Aorta (tissue), 5 donors: ENCODE data around the gene KRT37. TPM values are rescaled to one million over a fixed set of nuclear protein-coding genes. Genes with fewer than 3 reads are reported as not detected.

ENCODE experiments used
- ATAC-seq: fragments of 200-7000 bp; cut with Tn5 transposase; one replicate; pipeline ENCODE4 v1.9.1; 2022; ENCODE audit warnings: moderate library complexity; ENCODE audit not compliant: low FRiP score
- DNase-seq, 2 donors: peaks; one replicate each; pipeline ENCODE4 v3.0.0-alpha.2; 2020
- H3K27ac ChIP-seq, 2 donors: one replicate each; pipeline ENCODE4 v1.5.1; 2013; ENCODE audit warnings: low read length in 2 of 2, mild to moderate bottlenecking in 2 of 2, moderate library complexity in 2 of 2, control low read depth in 1 of 2, inconsistent platforms in 1 of 2, low read depth in 1 of 2
- H3K27me3 ChIP-seq, 2 donors: one replicate each; pipeline ENCODE4 v1.6.1; 2013; ENCODE audit warnings: control low read depth in 1 of 2, low read length in 1 of 2, mild to moderate bottlenecking in 1 of 2, moderate library complexity in 1 of 2; ENCODE audit not compliant: insufficient read depth in 2 of 2, control insufficient read depth in 1 of 2
- H3K36me3 ChIP-seq, 2 donors: one replicate each; pipeline ENCODE4 v1.6.1; 2013; ENCODE audit warnings: control low read depth in 1 of 2, low read length in 1 of 2, mild to moderate bottlenecking in 1 of 2; ENCODE audit not compliant: insufficient read depth in 2 of 2, control insufficient read depth in 1 of 2
- H3K4me1 ChIP-seq, 2 donors: one replicate each; pipeline ENCODE4 v1.6.1; 2013; ENCODE audit warnings: low read length in 2 of 2, control low read depth in 1 of 2, mild to moderate bottlenecking in 1 of 2, moderate library complexity in 1 of 2; ENCODE audit not compliant: insufficient read depth in 2 of 2, control insufficient read depth in 1 of 2
- H3K4me3 ChIP-seq, 2 donors: one replicate each; pipeline ENCODE4 v1.5.1; 2013; ENCODE audit warnings: low read length in 2 of 2, control low read depth in 1 of 2, mild to moderate bottlenecking in 1 of 2
- H3K9me3 ChIP-seq: one replicate; pipeline ENCODE4 v1.6.1; 2013; ENCODE audit warnings: mild to moderate bottlenecking, low read length; ENCODE audit not compliant: control insufficient read depth
- WGBS, 2 donors: extraction: QIAGEN DNeasy Blood & Tissue Kit; methylation state at CpG; one replicate each; pipeline ENCODE4 v1.1.7; 2013; 5-methylcytosine and 5-hydroxymethylcytosine counted together
- intact Hi-C, 2 donors: fragments of 100-400 bp; cut with DNase I; formaldehyde crosslinking; loops; one replicate each; pipeline versions ENCODE4 v1.14.2 to v1.15.0; 2022
- long read RNA-seq, 2 donors: library from polyadenylated mRNA; unstranded; transcript quantifications; one replicate each; pipeline ENCODE4 v2.0.0, GENCODE V29; 2020 to 2021
- polyA plus RNA-seq, 2 donors: library from polyadenylated mRNA; stranded (reverse); fragments of 200-250 nt; gene quantifications; one replicate each; pipeline ENCODE4 v1.2.3, GENCODE V29; 2013
- total RNA-seq, 2 donors: library from RNA; stranded (reverse); fragmentation: NEBNext Ultra II Directional; extraction: Animal tissue kit (Norgen Biotek cat#: 25700); gene quantifications; one replicate each; pipeline ENCODE4 v1.2.1, GENCODE V29; 2021
- donor health status: healthy with polysubstance abuse.
- donor health status: Bipolar disorder and iron deficiency.
- donor health status: DM: no; HTN: no; CAD: no.
- donor health status: DM: no; HTN: no; CAD: no.
- donor health status: DM: yes; HTN: yes; CAD: no.

KRT37 gene
- total RNA-seq (not detected), polyA plus RNA-seq (not detected)
- long read RNA-seq, donor 1, result 0 reads
- long read RNA-seq, donor 2, result 0 reads

DNA sequence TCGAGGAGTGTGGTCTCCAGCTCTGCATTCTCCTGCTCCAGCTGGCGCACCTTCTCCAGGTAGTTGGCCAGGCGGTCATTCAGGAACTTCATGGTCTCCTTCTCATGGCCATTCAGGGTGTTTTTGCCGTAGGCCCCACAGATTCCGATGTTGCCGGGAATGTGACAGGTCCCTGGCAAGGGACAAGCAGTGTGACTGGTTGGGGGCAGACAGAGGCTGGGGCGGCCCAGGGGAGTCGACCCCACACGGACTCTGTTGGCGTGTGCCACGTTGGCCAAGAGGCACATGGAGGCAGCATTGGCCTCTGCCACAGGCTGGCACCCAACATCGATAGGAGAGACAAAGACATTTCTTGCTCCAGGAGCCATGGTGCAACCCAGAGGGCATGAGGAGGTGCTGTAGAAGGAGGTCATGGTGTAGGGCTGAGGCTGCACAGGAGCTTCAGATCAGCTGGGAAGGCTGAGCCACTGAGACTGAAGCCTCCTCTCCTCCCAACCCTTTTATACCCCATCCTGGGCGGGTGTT is at the start of gene KRT37:
KRT37 (minus strand) TSS at position 475 of the 525 bp plus-strand sequence; CDS start at position 413, 62 bp downstream.
- H3K4me1 ChIP-seq, result no peaks in the 10 kb centered on the region
- H3K27me3 ChIP-seq, result no peaks in the 10 kb centered on the region
- intact Hi-C loops, result no loop called here
- H3K4me3 ChIP-seq, result no peak within 1 kb of the TSS
- H3K36me3 ChIP-seq, result no peaks in the 10 kb centered on the region
- H3K9me3 ChIP-seq, result no peaks in the 10 kb centered on the region
- DNase-seq (no peak), ATAC-seq (no peak)
- WGBS, 2 donors, result 86 to 88% methylated on average over 12 to 13 of the region's 13 CpGs
- H3K27ac ChIP-seq, result no peak within 1 kb of the TSS

DNA sequence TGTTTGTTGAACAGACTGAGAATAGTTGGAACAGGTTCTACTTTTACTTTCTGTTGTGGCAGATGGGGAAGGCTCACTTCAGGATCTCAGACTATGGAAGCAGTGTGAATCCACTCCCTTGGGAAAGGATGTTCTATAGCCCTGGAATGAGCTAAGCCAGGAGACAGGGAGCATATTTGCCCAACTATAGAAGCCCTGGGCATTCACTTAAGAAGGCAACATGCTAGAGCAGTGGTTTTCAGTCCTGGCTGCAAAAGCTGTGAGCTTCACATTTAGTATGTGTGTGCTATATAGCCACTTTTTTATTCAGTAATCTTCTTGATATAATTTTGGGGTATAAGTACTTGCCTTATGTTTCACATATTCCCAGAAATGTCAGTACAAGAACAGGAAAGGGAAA is 44.0 kb upstream of the KRT37 start:
- intact Hi-C loops, result no loop called here
- no peak for ATAC-seq
- no peaks in the 10 kb centered on the region for H3K4me1 ChIP-seq
- H3K27me3 ChIP-seq, result no peaks in the 10 kb centered on the region
- peaks cover 7% of the 10 kb centered on the region for H3K9me3 ChIP-seq
- H3K4me3 ChIP-seq, result no peak overlapping the region
- H3K36me3 ChIP-seq, result no peaks in the 10 kb centered on the region
- H3K27ac ChIP-seq, result no peak overlapping the region
- no peak for DNase-seq

DNA sequence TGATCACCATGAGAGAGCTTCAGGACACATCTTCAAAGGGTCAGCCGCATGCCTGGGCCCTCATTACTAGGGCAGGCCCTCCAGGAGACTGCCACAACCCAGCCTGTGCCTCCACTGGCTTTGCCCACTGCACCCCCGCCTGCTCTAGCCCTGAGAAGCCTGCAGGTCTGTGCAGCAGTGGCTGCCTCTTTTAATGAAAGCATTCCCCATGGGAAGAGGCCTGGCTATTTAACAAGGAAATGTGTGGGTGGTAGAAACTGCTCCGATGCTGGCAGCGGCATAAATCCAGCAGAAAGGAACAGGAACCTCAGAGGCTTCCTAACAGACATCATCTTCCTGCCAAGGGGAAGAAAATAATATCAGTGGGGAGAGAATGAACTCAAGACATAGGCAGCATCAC is 43.2 kb upstream of the KRT37 start:
- intact Hi-C loops, result no loop called here
- H3K4me1 ChIP-seq, result no peaks in the 10 kb centered on the region
- WGBS, 2 donors, result 34 to 37% methylated on average over 4 of the region's 4 CpGs
- no peak for ATAC-seq
- H3K27ac ChIP-seq, result no peak overlapping the region
- peaks cover 7% of the 10 kb centered on the region for H3K9me3 ChIP-seq
- H3K4me3 ChIP-seq, result no peak overlapping the region
- DNase-seq, result no peak
- H3K27me3 ChIP-seq, result no peaks in the 10 kb centered on the region
- H3K36me3 ChIP-seq, result no peaks in the 10 kb centered on the region

DNA sequence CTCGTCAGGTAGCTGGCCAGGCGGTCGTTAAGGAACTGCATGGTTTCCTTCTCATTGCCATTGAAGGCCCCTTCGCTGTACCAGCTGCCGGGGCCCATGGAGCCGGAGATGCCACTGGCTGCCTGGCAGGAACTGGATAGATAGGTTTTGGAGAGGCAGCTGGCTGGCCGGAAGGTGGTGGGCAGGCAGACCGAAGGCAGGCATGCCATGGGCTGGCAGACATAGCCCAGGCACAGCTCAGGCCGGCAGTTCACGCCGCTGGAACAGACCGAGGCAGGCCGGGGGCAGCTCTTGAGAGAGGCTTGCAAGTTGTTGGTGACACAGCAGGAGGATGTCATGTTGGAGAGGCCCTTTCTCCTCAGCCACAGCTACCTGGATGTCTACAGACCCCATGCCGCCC is 42.6 kb upstream of the KRT37 start, which contains the start of gene KRT32:
KRT32 (minus strand) TSS at position 399 of the 400 bp plus-strand sequence; CDS start at position 338, 61 bp downstream.
- no peaks in the 10 kb centered on the region for H3K27me3 ChIP-seq
- peaks cover 7% of the 10 kb centered on the region for H3K9me3 ChIP-seq
- DNase-seq (no peak), ATAC-seq (no peak)
- no peaks in the 10 kb centered on the region for H3K36me3 ChIP-seq
- no peaks in the 10 kb centered on the region for H3K4me1 ChIP-seq
- WGBS, 2 donors, result 88 to 91% methylated on average over 14 of the region's 14 CpGs
- H3K27ac ChIP-seq, result no peak within 1 kb of the TSS
- intact Hi-C loops, result no loop called here
- no peak within 1 kb of the TSS for H3K4me3 ChIP-seq

DNA sequence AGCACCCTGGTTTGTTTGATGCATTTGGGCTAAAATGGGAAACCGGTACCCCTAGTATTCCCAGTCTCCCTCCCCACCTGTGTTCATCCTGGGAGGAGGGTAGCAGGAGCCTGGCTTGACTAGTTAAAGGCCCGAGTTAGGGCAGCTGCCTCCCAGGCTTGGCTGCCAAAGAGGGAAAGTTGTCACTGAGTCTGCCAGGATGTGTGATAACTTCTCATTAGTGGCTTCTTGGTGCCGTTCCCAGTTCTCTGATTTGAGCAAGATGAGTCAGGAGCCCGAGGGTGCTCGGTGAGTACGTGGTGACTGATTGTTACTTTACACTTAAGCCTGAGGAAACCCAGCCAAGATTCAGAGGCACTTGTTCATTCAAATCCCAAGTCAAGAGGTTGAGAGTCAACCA is 40.3 kb upstream of the KRT37 start:
- no peak overlapping the region for H3K4me3 ChIP-seq
- H3K9me3 ChIP-seq, result peaks cover 7% of the 10 kb centered on the region
- DNase-seq (no peak), ATAC-seq (peak; percentile 46)
- no peaks in the 10 kb centered on the region for H3K27me3 ChIP-seq
- intact Hi-C loops, result no loop called here
- no peaks in the 10 kb centered on the region for H3K4me1 ChIP-seq
- H3K27ac ChIP-seq, result no peak overlapping the region
- 15 to 16% methylated on average over 6 of the region's 6 CpGs for WGBS, 2 donors
- H3K36me3 ChIP-seq, result no peaks in the 10 kb centered on the region

DNA sequence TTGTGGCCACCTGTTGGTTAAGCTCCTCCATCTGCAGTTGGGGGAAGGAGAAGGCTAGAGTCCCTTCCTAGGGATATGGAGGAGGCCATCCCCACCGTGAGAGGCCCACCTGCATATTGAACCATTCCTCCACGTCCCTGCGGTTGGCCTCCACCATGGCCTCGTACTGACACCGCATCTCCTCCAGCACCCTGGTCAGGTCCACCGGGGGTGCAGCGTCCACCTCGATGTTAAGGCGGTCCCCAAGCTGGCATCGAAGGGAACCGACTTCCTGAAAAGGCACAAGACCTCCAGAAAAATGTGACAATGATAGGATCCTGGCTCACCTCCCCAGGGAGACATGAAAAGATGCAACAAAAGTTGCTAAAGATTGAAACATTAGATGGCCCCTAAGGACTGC is 39.8 kb upstream of the KRT37 start:
- no peaks in the 10 kb centered on the region for H3K36me3 ChIP-seq
- ATAC-seq (no peak), DNase-seq (no peak)
- no peaks in the 10 kb centered on the region for H3K27me3 ChIP-seq
- intact Hi-C loops, result no loop called here
- WGBS, 2 donors, result 87 to 91% methylated on average over 11 of the region's 11 CpGs
- H3K4me1 ChIP-seq, result no peaks in the 10 kb centered on the region
- no peak overlapping the region for H3K4me3 ChIP-seq
- peaks cover 7% of the 10 kb centered on the region for H3K9me3 ChIP-seq
- no peak overlapping the region for H3K27ac ChIP-seq

DNA sequence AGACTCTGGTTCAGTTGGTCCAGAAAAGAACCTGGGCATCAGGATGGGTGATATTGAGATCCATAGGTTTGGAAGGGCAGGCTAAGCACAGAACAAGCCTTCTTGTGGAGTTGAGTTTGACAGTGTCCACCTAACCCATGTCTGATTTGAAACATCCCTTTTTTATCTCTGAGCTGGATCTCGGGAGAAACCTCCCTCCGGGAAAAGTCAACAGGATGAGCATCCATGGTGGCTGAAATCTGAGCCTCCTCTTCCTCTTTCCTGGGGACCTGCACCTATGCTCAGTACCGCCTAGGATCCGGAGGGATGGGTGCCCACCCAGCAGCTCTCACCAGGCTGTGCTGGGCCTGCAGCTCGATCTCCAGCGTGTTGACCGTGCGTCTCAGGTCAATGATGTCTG is 39.4 kb upstream of the KRT37 start:
- H3K27me3 ChIP-seq, result no peaks in the 10 kb centered on the region
- no peaks in the 10 kb centered on the region for H3K4me1 ChIP-seq
- 90 to 91% methylated on average over 8 of the region's 8 CpGs for WGBS, 2 donors
- DNase-seq (no peak), ATAC-seq (no peak)
- intact Hi-C loops, result no loop called here
- H3K36me3 ChIP-seq, result no peaks in the 10 kb centered on the region
- no peak overlapping the region for H3K27ac ChIP-seq
- peaks cover 7% of the 10 kb centered on the region for H3K9me3 ChIP-seq
- H3K4me3 ChIP-seq, result no peak overlapping the region

DNA sequence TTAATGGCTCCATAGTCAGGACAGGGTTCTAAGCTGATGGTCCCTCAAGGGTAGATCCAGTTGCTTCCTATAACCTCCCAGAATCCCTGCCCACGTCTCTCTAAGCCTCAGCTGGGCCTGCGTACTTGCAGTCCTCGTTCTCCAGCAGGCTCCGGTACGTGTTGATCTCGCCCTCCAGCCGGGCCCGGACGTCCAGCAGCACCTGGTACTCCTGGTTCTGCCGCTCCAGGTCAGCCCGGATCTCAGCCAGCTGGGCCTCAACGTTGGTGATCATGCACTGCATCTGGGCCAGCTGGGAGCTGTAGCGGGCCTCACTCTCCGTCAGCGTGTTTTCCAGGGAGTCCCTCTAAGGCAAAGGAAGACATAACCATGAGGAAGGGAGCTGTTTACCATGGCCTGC is 38.3 kb upstream of the KRT37 start:
- intact Hi-C loops, result no loop called here
- no peaks in the 10 kb centered on the region for H3K4me1 ChIP-seq
- no peaks in the 10 kb centered on the region for H3K36me3 ChIP-seq
- no peaks in the 10 kb centered on the region for H3K27me3 ChIP-seq
- peaks cover 3% of the 10 kb centered on the region for H3K9me3 ChIP-seq
- DNase-seq (no peak), ATAC-seq (no peak)
- H3K4me3 ChIP-seq, result no peak overlapping the region
- no peak overlapping the region for H3K27ac ChIP-seq
- 80 to 81% methylated on average over 15 of the region's 15 CpGs for WGBS, 2 donors

DNA sequence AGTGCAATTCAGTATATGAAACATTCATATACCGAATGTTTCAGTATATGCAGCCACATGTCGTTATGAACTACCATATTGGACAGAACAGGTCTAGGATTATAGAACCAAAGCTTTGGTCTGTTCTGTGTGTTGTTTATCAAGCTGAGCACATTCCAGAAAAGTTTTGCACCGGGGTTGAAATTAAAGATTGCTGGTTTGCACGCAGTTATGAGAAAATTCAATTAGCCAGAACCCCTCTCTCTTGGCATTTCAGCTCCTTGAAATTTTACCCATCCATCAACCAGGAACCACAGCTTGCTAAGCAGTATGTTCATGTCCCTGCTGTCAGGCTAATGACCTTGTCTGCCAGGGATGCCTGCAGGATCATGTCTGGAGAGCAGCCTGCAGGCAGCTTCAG is 33.3 kb upstream of the KRT37 start:
- H3K4me1 ChIP-seq, result no peaks in the 10 kb centered on the region
- intact Hi-C loops, result no loop called here
- peaks cover 0 to 1% of the 10 kb centered on the region in 2 donors for H3K27me3 ChIP-seq
- no peak for DNase-seq
- H3K36me3 ChIP-seq, result no peaks in the 10 kb centered on the region
- no peaks in the 10 kb centered on the region for H3K9me3 ChIP-seq
- ATAC-seq, result no peak
- H3K4me3 ChIP-seq, result no peak overlapping the region
- WGBS, 2 donors, result 65 to 73% methylated on average over 4 of the region's 4 CpGs
- no peak overlapping the region for H3K27ac ChIP-seq
